KMS-11 (cell line): ENCODE data around the gene PGRMC1.

Source experiments
- H2AFZ ChIP-seq: fragments of 200-600 bp; sonication (generic); 2 replicates; pipeline ENCODE4 v1.6.1; 2016; ENCODE audit warnings: antibody characterized with exemption, mixed run types, low read depth
- H3K27ac ChIP-seq: fragments of 200-600 bp; sonication (generic); 2 replicates; pipeline ENCODE4 v1.6.1; 2016; ENCODE audit warnings: mild to moderate bottlenecking, mixed run types
- H3K27me3 ChIP-seq: fragments of 200-600 bp; sonication (generic); 2 replicates; pipeline ENCODE4 v1.6.1; 2017; ENCODE audit warnings: mild to moderate bottlenecking, low read depth, mixed run types, moderate library complexity; ENCODE audit not compliant: insufficient read depth
- H3K36me3 ChIP-seq: fragments of 200-600 bp; sonication (generic); 2 replicates; pipeline ENCODE4 v1.6.1; 2017; ENCODE audit warnings: mild to moderate bottlenecking, mixed run types; ENCODE audit not compliant: insufficient read depth
- H3K4me1 ChIP-seq: fragments of 200-600 bp; sonication (generic); 2 replicates; pipeline ENCODE4 v1.6.1; 2016; ENCODE audit warnings: mild to moderate bottlenecking, low read depth, mixed run types; ENCODE audit not compliant: poor library complexity, severe bottlenecking
- H3K4me2 ChIP-seq: fragments of 200-600 bp; sonication (generic); 2 replicates; pipeline ENCODE4 v1.7.0; 2016; ENCODE audit warnings: mild to moderate bottlenecking, mixed run types
- H3K4me3 ChIP-seq: fragments of 200-600 bp; sonication (generic); IDR thresholded peaks from 2 replicates; pipeline ENCODE4 v1.6.1; 2017; ENCODE audit warnings: low read depth, low read length, mixed read lengths; ENCODE audit not compliant: insufficient read depth
- H3K79me2 ChIP-seq: fragments of 200-600 bp; sonication (generic); 2 replicates; pipeline ENCODE4 v1.6.1; 2016; ENCODE audit warnings: low read depth, mixed run types; ENCODE audit not compliant: insufficient read depth
- H3K9ac ChIP-seq: fragments of 200-600 bp; sonication (generic); 2 replicates; pipeline ENCODE4 v1.6.1; 2016; ENCODE audit warnings: mild to moderate bottlenecking, mixed run types
- H4K20me1 ChIP-seq: fragments of 200-600 bp; sonication (generic); 2 replicates; pipeline ENCODE4 v1.6.1; 2016; ENCODE audit warnings: mild to moderate bottlenecking, mixed run types; ENCODE audit not compliant: insufficient read depth
- TF ChIP-seq, protein P1 (sequence below): fragments of 200-600 bp; sonication (generic); conservative IDR thresholded peaks from 2 replicates; pipeline ENCODE4 v1.6.1; 2017; ENCODE audit warnings: low read depth, mild to moderate bottlenecking, antibody characterized with exemption, low read length, moderate library complexity, mixed read lengths

Gene PGRMC1

DNA sequence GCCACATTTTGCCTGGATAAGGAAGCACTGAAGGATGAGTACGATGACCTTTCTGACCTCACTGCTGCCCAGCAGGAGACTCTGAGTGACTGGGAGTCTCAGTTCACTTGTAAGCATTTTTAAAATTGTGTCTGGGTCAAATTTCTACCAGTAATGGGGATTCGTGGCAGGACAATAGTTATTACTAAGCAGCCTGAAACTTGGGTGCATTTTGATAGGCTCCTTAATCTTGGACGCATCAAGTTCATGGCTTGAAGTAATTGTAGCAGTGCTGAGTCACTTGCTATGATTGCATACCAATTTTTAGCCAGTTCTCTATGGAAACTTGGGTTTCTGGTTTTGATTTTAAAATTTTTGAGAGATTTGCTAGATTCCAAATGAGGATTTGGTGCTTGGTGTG is 4.3 kb downstream of the PGRMC1 start:
- Histone ChIP-seq H3K4me3 (no peak overlapping the region), H3K36me3 (no peaks in the 10 kb centered on the region), H3K4me2 (no peak overlapping the region), H3K79me2 (peaks cover 34% of the 10 kb centered on the region), H3K27me3 (no peaks in the 10 kb centered on the region), H3K27ac (no peak overlapping the region), H3K9ac (no peak overlapping the region), H4K20me1 (no peaks in the 10 kb centered on the region; the same call in 1 of the 2 replicates), H3K4me1 (peaks cover 30% of the 10 kb centered on the region), H2AFZ (no peak overlapping the region)
- TF ChIP-seq, protein P1, sequence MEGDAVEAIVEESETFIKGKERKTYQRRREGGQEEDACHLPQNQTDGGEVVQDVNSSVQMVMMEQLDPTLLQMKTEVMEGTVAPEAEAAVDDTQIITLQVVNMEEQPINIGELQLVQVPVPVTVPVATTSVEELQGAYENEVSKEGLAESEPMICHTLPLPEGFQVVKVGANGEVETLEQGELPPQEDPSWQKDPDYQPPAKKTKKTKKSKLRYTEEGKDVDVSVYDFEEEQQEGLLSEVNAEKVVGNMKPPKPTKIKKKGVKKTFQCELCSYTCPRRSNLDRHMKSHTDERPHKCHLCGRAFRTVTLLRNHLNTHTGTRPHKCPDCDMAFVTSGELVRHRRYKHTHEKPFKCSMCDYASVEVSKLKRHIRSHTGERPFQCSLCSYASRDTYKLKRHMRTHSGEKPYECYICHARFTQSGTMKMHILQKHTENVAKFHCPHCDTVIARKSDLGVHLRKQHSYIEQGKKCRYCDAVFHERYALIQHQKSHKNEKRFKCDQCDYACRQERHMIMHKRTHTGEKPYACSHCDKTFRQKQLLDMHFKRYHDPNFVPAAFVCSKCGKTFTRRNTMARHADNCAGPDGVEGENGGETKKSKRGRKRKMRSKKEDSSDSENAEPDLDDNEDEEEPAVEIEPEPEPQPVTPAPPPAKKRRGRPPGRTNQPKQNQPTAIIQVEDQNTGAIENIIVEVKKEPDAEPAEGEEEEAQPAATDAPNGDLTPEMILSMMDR: no peak

DNA sequence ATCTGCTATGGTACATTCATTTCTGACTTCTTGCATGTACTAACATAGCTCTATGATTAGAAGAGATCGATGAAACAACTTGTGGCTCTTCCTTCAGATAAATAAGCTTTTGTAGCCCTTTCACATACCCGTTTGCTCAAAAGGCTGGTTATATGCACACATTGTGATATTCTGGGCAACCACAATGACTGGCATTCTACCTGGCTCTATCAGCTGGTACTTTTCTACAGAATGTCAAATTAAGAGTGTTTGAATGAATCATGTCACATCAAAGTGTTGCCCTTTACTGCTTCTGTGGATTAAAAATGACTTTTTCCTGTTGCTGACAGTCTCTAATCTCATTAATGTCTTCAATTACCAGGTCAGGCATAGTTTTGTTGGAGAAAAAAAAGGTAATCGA is 11.6 kb downstream of the PGRMC1 start:
- TF ChIP-seq, protein P1: no peak
- Histone ChIP-seq H2AFZ (no peak overlapping the region), H3K27ac (no peak overlapping the region), H3K4me3 (no peak overlapping the region), H3K9ac (no peak overlapping the region), H3K36me3 (no peaks in the 10 kb centered on the region), H3K27me3 (no peaks in the 10 kb centered on the region), H4K20me1 (no peaks in the 10 kb centered on the region), H3K4me2 (no peak overlapping the region), H3K79me2 (no peaks in the 10 kb centered on the region), H3K4me1 (no peaks in the 10 kb centered on the region)

DNA sequence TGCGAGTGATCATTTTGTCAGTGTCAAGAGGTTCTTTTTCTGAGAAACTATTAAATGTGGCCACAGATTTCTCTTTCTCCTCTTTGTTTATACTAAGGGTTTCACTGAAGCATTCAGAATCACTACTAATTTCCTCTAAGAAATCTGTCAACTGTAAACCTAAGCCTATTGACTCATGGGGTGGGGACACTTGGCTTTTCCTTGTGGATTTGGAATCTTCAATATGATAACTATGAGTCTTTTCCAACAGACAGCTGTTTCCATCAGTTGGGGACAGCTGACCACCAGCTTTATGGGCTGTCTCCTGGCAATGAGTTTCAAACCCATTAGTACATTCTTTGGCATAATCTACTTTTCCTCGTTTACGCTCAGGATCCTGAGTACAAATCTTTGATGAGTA is 13.8 kb downstream of the PGRMC1 start:
- H2AFZ ChIP-seq: no peak overlapping the region
- no peak overlapping the region for H3K27ac ChIP-seq
- H3K4me1 ChIP-seq: no peaks in the 10 kb centered on the region
- no peak overlapping the region for H3K4me3 ChIP-seq
- H3K79me2 ChIP-seq: no peaks in the 10 kb centered on the region
- H3K36me3 ChIP-seq: no peaks in the 10 kb centered on the region
- no peak overlapping the region for H3K9ac ChIP-seq
- H4K20me1 ChIP-seq: no peaks in the 10 kb centered on the region
- H3K4me2 ChIP-seq: no peak overlapping the region
- TF ChIP-seq, protein P1: no peak
- H3K27me3 ChIP-seq: no peaks in the 10 kb centered on the region

DNA sequence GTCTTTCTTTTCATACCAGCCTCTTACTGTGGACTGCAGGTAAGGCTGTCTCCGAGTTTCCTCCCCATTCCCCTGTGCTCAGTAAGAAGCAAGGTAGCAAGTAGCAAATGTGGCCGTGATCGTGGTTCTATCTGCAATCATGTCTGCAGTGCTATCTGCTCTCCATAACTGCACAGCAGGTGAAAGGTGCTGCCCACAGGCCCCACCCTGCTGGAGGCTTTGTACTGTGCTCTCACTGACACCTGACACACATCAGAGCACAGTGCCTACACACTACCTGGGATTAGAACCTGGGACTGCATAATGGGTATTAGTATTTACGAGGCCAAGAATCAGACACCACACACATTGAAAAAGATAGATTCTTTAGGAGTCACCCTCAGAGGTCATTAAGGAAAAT is 15.3 kb downstream of the PGRMC1 start:
- Histone ChIP-seq H3K27ac (no peak overlapping the region), H4K20me1 (no peaks in the 10 kb centered on the region), H3K4me1 (no peaks in the 10 kb centered on the region), H3K9ac (no peak overlapping the region), H3K4me2 (no peak overlapping the region), H3K36me3 (no peaks in the 10 kb centered on the region), H3K79me2 (no peaks in the 10 kb centered on the region), H2AFZ (no peak overlapping the region), H3K27me3 (no peaks in the 10 kb centered on the region), H3K4me3 (no peak overlapping the region)
- TF ChIP-seq, protein P1: no peak

DNA sequence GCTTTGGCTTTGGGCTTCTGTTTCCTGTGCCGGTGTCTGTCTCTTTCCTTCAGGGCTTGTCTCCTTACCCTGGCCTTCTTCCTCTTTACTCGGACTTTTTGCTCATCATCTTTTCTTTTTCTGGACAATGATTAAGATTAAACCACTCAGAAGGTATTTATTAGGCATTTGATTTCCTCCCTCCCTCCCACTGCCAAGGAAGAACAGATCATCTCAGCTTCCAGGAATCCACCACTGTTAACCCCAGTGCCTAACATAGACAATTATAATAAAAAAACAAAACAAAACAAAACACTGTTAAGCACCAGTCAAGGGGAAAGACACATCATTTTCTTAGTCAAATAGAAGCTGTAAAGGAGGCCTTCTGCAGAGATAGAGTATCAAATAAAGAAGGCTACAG is 16.6 kb downstream of the PGRMC1 start:
- Histone ChIP-seq H3K4me3 (no peak overlapping the region), H3K9ac (no peak overlapping the region), H3K4me2 (no peak overlapping the region), H3K27ac (no peak overlapping the region), H4K20me1 (no peaks in the 10 kb centered on the region), H3K79me2 (no peaks in the 10 kb centered on the region), H2AFZ (no peak overlapping the region), H3K36me3 (no peaks in the 10 kb centered on the region), H3K4me1 (no peaks in the 10 kb centered on the region), H3K27me3 (no peaks in the 10 kb centered on the region)
- TF ChIP-seq, protein P1: no peak
